Ovary (tissue), 3 donors: ENCODE results near the gene PHC1.

Source experiments
- POLR2A ChIP-seq: fragments of 450-650 bp; IDR thresholded peaks from one replicate; pipeline ENCODE4 v1.6.1; 2017; ENCODE audit warnings: antibody characterized with exemption, mild to moderate bottlenecking, moderate library complexity
- TF ChIP-seq, protein P1 (sequence below), 3 donors: fragments of 450-650 bp in 2 of 3; fragments of 200-600 bp in 1 of 3; IDR thresholded peaks; one replicate each; pipeline versions ENCODE4 v1.5.1 to v1.8.0; 2016 to 2022; ENCODE audit warnings: antibody characterized with exemption in 3 of 3, mild to moderate bottlenecking in 1 of 3
- donor health status: DM: no; HTN: no; CAD: no.

DNA sequence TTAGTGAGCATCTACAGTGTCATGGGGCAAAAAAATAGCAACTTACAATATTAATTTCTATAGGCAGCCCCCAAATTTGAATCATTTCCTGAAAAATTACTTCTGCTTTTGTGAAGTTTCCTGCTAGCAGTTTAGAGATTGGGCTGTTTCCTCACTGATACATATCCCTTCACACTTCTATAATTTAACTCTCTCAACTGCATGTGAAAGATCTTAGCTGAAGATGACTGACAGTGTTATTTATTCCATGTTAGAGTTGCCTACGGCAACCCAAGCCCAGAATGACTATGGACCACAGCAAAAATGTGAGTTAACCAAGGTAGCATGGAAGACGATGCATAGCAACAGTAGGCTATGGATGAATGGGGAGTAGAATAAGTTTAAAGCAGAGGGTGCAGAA, 75.1 kb downstream of the PHC1 start, which contains the start of gene KLRG1:
- TF ChIP-seq, protein P1, sequence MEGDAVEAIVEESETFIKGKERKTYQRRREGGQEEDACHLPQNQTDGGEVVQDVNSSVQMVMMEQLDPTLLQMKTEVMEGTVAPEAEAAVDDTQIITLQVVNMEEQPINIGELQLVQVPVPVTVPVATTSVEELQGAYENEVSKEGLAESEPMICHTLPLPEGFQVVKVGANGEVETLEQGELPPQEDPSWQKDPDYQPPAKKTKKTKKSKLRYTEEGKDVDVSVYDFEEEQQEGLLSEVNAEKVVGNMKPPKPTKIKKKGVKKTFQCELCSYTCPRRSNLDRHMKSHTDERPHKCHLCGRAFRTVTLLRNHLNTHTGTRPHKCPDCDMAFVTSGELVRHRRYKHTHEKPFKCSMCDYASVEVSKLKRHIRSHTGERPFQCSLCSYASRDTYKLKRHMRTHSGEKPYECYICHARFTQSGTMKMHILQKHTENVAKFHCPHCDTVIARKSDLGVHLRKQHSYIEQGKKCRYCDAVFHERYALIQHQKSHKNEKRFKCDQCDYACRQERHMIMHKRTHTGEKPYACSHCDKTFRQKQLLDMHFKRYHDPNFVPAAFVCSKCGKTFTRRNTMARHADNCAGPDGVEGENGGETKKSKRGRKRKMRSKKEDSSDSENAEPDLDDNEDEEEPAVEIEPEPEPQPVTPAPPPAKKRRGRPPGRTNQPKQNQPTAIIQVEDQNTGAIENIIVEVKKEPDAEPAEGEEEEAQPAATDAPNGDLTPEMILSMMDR (IDR thresholded peaks at IDR 0.05) = no peak
- no peak for TF ChIP-seq POLR2A
